ENCODE data around the gene ZNF816. TPM values are rescaled to one million over a fixed set of nuclear protein-coding genes. Genes with fewer than 3 reads are reported as not detected.

The ZNF816 gene
- total RNA-seq, 1 donor: 11.7 TPM

- TF ChIP-seq CTCF (IDR thresholded peaks at IDR 0.05; ENCODE audit: insufficient read depth, low read depth, low read length): no peak
- no peak for DNase-seq (ENCODE audit: low read depth)
These were observed 552 bp upstream of the ZNF816 start for GRCh38 chr19:52963247-52963618.

GRCh38 chr19:52961981-52962380 lies 700 bp downstream of the ZNF816 start:
- no peak for TF ChIP-seq CTCF (IDR thresholded peaks at IDR 0.05; ENCODE audit: insufficient read depth, low read depth, low read length)
- H3K4me3 ChIP-seq (ENCODE audit: low read depth, low read length): peak overlapping the region; percentile 87
- peak; percentile 8 for DNase-seq (ENCODE audit: low read depth)

More at GRCh38 chr19:52963247-52963618, 552 bp upstream of the ZNF816 start:
- H3K4me3 ChIP-seq (ENCODE audit: low read depth, low read length): peak overlapping the region; percentile 87

- DNase-seq (ENCODE audit: low read depth): no peak
- TF ChIP-seq CTCF (IDR thresholded peaks at IDR 0.05; ENCODE audit: insufficient read depth, low read depth, low read length): no peak
These were observed 2.9 kb downstream of the ZNF816 start for GRCh38 chr19:52959613-52960295.

GRCh38 chr19:52957591-52957990 lies 5.1 kb downstream of the ZNF816 start:
- H3K4me3 ChIP-seq (ENCODE audit: low read depth, low read length): no peak overlapping the region
- TF ChIP-seq CTCF (IDR thresholded peaks at IDR 0.05; ENCODE audit: insufficient read depth, low read depth, low read length): no peak
- no peak for DNase-seq (ENCODE audit: low read depth)

More at GRCh38 chr19:52959613-52960295, 2.9 kb downstream of the ZNF816 start:
- no peak overlapping the region for H3K4me3 ChIP-seq (ENCODE audit: low read depth, low read length)

- TF ChIP-seq CTCF (IDR thresholded peaks at IDR 0.05; ENCODE audit: insufficient read depth, low read depth, low read length): no peak
- no peak overlapping the region for H3K4me3 ChIP-seq (ENCODE audit: low read depth, low read length)
- DNase-seq (ENCODE audit: low read depth): no peak
These were observed 5.8 kb downstream of the ZNF816 start for GRCh38 chr19:52956917-52957316.

GRCh38 chr19:52949422-52949821 lies 13.3 kb downstream of the ZNF816 start:
- TF ChIP-seq CTCF (IDR thresholded peaks at IDR 0.05; ENCODE audit: insufficient read depth, low read depth, low read length): no peak
- DNase-seq (ENCODE audit: low read depth): no peak
- no peak overlapping the region for H3K4me3 ChIP-seq (ENCODE audit: low read depth, low read length)

All from fibroblast of villous mesenchyme (primary cell).